ENCODE measurements around the gene CCDC92B.

DNA sequence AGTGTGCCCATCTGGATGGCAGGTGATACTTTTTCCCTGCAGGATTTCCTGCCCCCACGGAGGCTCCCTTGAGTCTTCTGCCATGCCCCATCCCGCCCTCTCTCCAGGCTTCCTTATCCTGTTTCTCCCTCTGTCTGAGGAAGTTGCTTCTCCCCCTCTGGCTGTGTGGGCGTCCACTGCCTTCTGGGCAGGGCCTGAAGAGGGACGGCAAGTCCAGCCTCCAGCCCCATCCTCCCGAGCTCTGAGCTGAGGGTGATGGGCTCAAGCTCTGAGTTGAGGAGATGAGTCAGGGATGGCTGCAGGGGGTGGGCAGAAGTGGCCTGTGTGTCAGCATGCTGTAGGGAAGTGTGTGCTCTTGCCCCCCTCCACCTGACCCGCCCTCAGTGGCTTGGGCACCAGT is 32.6 kb upstream of the CCDC92B start:
- TF ChIP-seq SPI1 (IDR thresholded peaks at IDR 0.05; ENCODE audit: borderline replicate concordance, insufficient read depth, low read depth, low read length) (no peak), CHD2 (IDR thresholded peaks at IDR 0.05; ENCODE audit: borderline replicate concordance, low read depth, low read length) (no peak), YY1 (IDR thresholded peaks at IDR 0.05; ENCODE audit: low read depth, low read length) (no peak), SUPT20H (IDR thresholded peaks at IDR 0.05; ENCODE audit: borderline replicate concordance, control insufficient read depth, low read depth, low read length) (no peak), POLR2A (IDR thresholded peaks at IDR 0.05; ENCODE audit: low read depth, low read length) (no peak), RAD51 (IDR thresholded peaks at IDR 0.05) (no peak)
- TF ChIP-seq, protein P1, sequence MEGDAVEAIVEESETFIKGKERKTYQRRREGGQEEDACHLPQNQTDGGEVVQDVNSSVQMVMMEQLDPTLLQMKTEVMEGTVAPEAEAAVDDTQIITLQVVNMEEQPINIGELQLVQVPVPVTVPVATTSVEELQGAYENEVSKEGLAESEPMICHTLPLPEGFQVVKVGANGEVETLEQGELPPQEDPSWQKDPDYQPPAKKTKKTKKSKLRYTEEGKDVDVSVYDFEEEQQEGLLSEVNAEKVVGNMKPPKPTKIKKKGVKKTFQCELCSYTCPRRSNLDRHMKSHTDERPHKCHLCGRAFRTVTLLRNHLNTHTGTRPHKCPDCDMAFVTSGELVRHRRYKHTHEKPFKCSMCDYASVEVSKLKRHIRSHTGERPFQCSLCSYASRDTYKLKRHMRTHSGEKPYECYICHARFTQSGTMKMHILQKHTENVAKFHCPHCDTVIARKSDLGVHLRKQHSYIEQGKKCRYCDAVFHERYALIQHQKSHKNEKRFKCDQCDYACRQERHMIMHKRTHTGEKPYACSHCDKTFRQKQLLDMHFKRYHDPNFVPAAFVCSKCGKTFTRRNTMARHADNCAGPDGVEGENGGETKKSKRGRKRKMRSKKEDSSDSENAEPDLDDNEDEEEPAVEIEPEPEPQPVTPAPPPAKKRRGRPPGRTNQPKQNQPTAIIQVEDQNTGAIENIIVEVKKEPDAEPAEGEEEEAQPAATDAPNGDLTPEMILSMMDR (IDR thresholded peaks at IDR 0.05 in 2 of 3, conservative IDR thresholded peaks at IDR 0.05 in 1 of 3; ENCODE audit: control insufficient read depth in 2 of 3, extremely low read depth in 1 of 3, insufficient read depth in 1 of 3, low read depth in 3 of 3, low read length in 3 of 3) = no peak

All from GM12878 (cell line).